ENCODE results near the gene M1AP. TPM values are rescaled to one million over a fixed set of nuclear protein-coding genes. Genes with fewer than 3 reads are reported as not detected.
A peak's percentile ranks its signal among the peaks of the same experiment; 100 is the strongest.

M1AP gene
- total RNA-seq, 1 experiment from 2014 or later, result not detected

GRCh38 chr2:74655579-74655978 lies 7.4 kb upstream of the M1AP start:
- Histone ChIP-seq H3K4me1 (no peaks in the 10 kb centered on the region), H3K27me3 (replicated peaks; ENCODE audit: control insufficient read depth, insufficient read depth, low read length) (peaks cover 2% of the 10 kb centered on the region; the same call in 1 of the 2 replicates), H3K36me3 (ENCODE audit: control insufficient read depth, insufficient read depth, low read length) (no peaks in the 10 kb centered on the region), H3K9me3 (no peaks in the 10 kb centered on the region), H3K4me3 (ENCODE audit: low read depth, low read length) (no peak overlapping the region)
- no peaks in the 10 kb centered on the region for H3K36me3 Mint-ChIP-seq (ENCODE audit: insufficient read depth, unreplicated experiment)
- no peak overlapping the region for H3K27ac Mint-ChIP-seq (ENCODE audit: unreplicated experiment)
- no peak for TF ChIP-seq CTCF (IDR thresholded peaks at IDR 0.05; ENCODE audit: insufficient read depth in 1 of 2, low read depth in 1 of 2, low read length in 1 of 2, severe bottlenecking in 1 of 2, unreplicated experiment in 1 of 2)
- CTCF ChIA-PET, result no interaction called here
- no peak for DNase-seq
- no TSS peak for BruUV-seq (replicated peaks)
- H3K27me3 Mint-ChIP-seq (ENCODE audit: insufficient read depth, unreplicated experiment), result no peaks in the 10 kb centered on the region
- H3K4me1 Mint-ChIP-seq (ENCODE audit: low read depth, unreplicated experiment), result peaks cover 10% of the 10 kb centered on the region
- intact Hi-C loops (cut with micrococcal nuclease; ENCODE audit: unreplicated experiment), result no loop called here
- H3K4me3 Mint-ChIP-seq (ENCODE audit: unreplicated experiment), result no peak overlapping the region
- POLR2A ChIA-PET, result no interaction called here
- H3K9me3 Mint-ChIP-seq (ENCODE audit: unreplicated experiment), result no peaks in the 10 kb centered on the region

DNA sequence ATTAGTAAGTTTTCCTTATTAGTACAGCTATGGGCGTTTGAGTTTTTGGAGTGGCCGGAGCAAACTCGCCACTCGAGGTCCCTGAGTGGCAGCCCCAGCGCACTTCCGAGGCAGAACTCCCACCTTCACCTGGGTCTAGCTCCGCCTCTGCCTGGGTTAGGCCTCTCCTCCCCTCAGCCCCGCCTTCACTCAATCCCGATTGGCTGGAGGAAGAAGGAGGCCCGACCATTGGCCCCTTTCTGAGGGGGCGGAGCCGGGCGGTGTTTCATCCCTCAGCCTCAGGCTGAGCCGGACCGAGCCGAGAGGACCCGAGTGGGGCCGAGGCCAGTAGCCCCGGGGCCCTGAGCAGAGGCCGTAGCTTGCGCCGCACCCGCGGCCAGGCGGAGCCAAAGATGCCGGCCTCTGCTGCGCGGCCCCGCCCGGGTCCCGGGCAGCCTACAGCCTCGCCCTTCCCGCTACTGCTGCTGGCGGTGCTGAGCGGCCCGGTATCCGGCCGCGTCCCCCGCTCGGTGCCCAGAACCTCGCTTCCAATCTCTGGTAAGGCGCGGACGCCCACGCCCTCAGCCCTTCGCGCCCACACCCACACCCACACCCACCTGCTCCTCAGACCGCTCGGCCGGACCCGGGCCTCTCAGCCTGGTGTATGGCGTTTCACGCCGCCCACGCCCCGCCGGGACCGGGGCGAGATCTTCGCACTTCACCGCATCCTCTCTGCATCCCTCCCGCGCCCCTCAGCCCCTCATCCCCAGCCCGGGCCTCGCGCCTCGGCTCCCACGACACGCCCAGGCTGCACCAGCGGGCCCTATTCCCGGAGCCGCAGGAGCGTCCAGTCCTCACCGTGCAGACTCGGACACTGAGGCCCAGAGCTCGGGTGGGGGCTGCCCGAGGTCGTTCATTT lies 6.1 kb upstream of the M1AP start, which contains the start of gene SEMA4F:
Gene SEMA4F (plus strand): TSS at position 263 of the 898 bp plus-strand sequence. CDS start 130 bp downstream, at position 393.
- BruUV-seq (replicated peaks), result no TSS peak
- Mint-ChIP-seq H3K27me3 (ENCODE audit: insufficient read depth, unreplicated experiment) (no peaks in the 10 kb centered on the region), H3K9me3 (ENCODE audit: unreplicated experiment) (no peaks in the 10 kb centered on the region), H3K27ac (ENCODE audit: unreplicated experiment) (peak within 1 kb of the TSS; percentile 42), H3K36me3 (ENCODE audit: insufficient read depth, unreplicated experiment) (no peaks in the 10 kb centered on the region), H3K4me3 (ENCODE audit: unreplicated experiment) (peak within 1 kb of the TSS; percentile 73), H3K4me1 (ENCODE audit: low read depth, unreplicated experiment) (peaks cover 10% of the 10 kb centered on the region)
- peaks cover 2% of the 10 kb centered on the region; the same call in 1 of the 2 replicates for H3K27me3 ChIP-seq (replicated peaks; ENCODE audit: control insufficient read depth, insufficient read depth, low read length)
- H3K36me3 ChIP-seq (ENCODE audit: control insufficient read depth, insufficient read depth, low read length), result no peaks in the 10 kb centered on the region
- ChIA-PET POLR2A (interaction anchor here (0.7 to 1.3 kb wide), 3 partner anchors 14 to 203 kb away, joined by 3 to 10 read pairs (median 3); no protein-coding TSS in a partner anchor), CTCF (interaction anchor here (0.8 to 1.5 kb wide), 4 partner anchors 21 to 61 kb away, joined by 3 to 8 read pairs (median 4); no protein-coding TSS in a partner anchor)
- H3K9me3 ChIP-seq, result no peaks in the 10 kb centered on the region
- TF ChIP-seq CTCF (IDR thresholded peaks at IDR 0.05; ENCODE audit: insufficient read depth in 1 of 2, low read depth in 1 of 2, low read length in 1 of 2, severe bottlenecking in 1 of 2, unreplicated experiment in 1 of 2), result no peak
- H3K4me3 ChIP-seq (ENCODE audit: low read depth, low read length), result peak within 1 kb of the TSS; percentile 82
- DNase-seq, result peak; percentile 99
- H3K4me1 ChIP-seq, result no peaks in the 10 kb centered on the region
- intact Hi-C loops (cut with micrococcal nuclease; ENCODE audit: unreplicated experiment), result no loop called here

- peaks cover 10% of the 10 kb centered on the region for H3K4me1 Mint-ChIP-seq (ENCODE audit: low read depth, unreplicated experiment)
- CTCF ChIA-PET, result interaction anchor here (0.8 to 1.5 kb wide), 4 partner anchors 21 to 62 kb away, joined by 3 to 8 read pairs (median 4); no protein-coding TSS in a partner anchor
- no peaks in the 10 kb centered on the region for H3K9me3 ChIP-seq
- POLR2A ChIA-PET, result interaction anchor here (0.7 to 1.3 kb wide), 3 partner anchors 15 to 204 kb away, joined by 3 to 10 read pairs (median 3); no protein-coding TSS in a partner anchor
- peaks cover 4% of the 10 kb centered on the region for H3K9me3 Mint-ChIP-seq (ENCODE audit: unreplicated experiment)
- TF ChIP-seq CTCF (IDR thresholded peaks at IDR 0.05; ENCODE audit: insufficient read depth in 1 of 2, low read depth in 1 of 2, low read length in 1 of 2, severe bottlenecking in 1 of 2, unreplicated experiment in 1 of 2), result no peak
- H3K27ac Mint-ChIP-seq (ENCODE audit: unreplicated experiment), result peak overlapping the region; percentile 42
- BruUV-seq (replicated peaks), result no TSS peak
- peak overlapping the region; percentile 52 for H3K4me3 ChIP-seq (ENCODE audit: low read depth, low read length)
- DNase-seq, result no peak
- peaks cover 2% of the 10 kb centered on the region; the same call in 1 of the 2 replicates for H3K27me3 ChIP-seq (replicated peaks; ENCODE audit: control insufficient read depth, insufficient read depth, low read length)
- H3K27me3 Mint-ChIP-seq (ENCODE audit: insufficient read depth, unreplicated experiment), result no peaks in the 10 kb centered on the region
- H3K4me3 Mint-ChIP-seq (ENCODE audit: unreplicated experiment), result peak overlapping the region; percentile 73
- no peaks in the 10 kb centered on the region for H3K36me3 Mint-ChIP-seq (ENCODE audit: insufficient read depth, unreplicated experiment)
- intact Hi-C loops (cut with micrococcal nuclease; ENCODE audit: unreplicated experiment), result no loop called here
- H3K36me3 ChIP-seq (ENCODE audit: control insufficient read depth, insufficient read depth, low read length), result no peaks in the 10 kb centered on the region
- no peaks in the 10 kb centered on the region for H3K4me1 ChIP-seq
These were observed 5.5 kb upstream of the M1AP start for GRCh38 chr2:74653589-74653984.
